NB4 (cell line): Measurements from ENCODE around the gene TBX3.

Experiments used
- DNase-seq: peaks from one replicate; pipeline ENCODE4 v3.0.0; 2010; ENCODE audit warnings: low read depth
- H3K4me3 ChIP-seq: one replicate; pipeline ENCODE4 v1.5.1; 2011; ENCODE audit warnings: mild to moderate bottlenecking, low read depth, low read length, moderate library complexity
- MAX ChIP-seq: IDR thresholded peaks from 2 replicates; pipeline ENCODE4 v1.6.1; 2011; ENCODE audit warnings: low read depth, low read length
- MYC ChIP-seq: IDR thresholded peaks from 2 replicates; pipeline ENCODE4 v1.6.1; 2011; ENCODE audit warnings: low read depth, low read length
- POLR2A ChIP-seq: IDR thresholded peaks from 2 replicates; pipeline ENCODE4 v1.6.1; 2011; ENCODE audit warnings: mild to moderate bottlenecking; ENCODE audit not compliant: insufficient read length; ENCODE audit errors: extremely low read depth
- TF ChIP-seq, protein P1 (sequence below): IDR thresholded peaks from one replicate; pipeline ENCODE4 v1.5.1; 2012; ENCODE audit warnings: low read depth, low read length

Gene TBX3

DNA sequence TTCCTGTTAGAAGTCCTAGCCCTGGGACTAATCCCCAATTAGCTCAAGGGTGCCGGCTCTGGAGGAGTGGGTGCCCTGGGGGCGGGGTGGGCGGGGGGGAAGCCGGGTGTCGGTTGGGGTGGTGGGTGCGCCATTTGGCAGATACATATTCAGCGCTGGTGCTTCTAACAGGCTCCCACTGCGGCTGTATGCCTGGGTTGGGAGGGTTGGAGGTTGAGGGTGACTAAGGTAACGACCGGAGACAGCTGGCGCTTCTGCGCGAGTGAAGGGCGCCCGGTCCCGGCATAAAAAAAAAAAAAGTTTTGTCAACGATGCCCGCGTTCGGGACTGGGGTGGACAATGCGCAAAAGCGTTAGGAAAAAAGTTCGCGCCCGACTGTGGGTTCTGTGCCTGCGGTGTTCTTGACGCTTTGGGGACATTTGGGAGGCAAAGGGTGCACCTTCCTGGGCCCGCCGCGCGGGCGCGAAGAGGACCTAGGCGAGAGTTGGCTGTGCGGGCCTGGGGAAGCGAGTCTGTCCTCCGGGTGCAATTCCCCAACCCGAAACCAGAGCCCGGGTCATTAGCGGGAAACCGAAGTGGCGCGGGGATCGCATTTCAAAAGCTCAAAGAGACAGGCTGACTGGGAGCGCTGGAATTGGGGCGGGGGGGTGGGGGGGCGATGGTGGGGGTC lies 19.2 kb downstream of the TBX3 start:
- TF ChIP-seq MYC (no peak), POLR2A (no peak), MAX (no peak)
- TF ChIP-seq, protein P1, sequence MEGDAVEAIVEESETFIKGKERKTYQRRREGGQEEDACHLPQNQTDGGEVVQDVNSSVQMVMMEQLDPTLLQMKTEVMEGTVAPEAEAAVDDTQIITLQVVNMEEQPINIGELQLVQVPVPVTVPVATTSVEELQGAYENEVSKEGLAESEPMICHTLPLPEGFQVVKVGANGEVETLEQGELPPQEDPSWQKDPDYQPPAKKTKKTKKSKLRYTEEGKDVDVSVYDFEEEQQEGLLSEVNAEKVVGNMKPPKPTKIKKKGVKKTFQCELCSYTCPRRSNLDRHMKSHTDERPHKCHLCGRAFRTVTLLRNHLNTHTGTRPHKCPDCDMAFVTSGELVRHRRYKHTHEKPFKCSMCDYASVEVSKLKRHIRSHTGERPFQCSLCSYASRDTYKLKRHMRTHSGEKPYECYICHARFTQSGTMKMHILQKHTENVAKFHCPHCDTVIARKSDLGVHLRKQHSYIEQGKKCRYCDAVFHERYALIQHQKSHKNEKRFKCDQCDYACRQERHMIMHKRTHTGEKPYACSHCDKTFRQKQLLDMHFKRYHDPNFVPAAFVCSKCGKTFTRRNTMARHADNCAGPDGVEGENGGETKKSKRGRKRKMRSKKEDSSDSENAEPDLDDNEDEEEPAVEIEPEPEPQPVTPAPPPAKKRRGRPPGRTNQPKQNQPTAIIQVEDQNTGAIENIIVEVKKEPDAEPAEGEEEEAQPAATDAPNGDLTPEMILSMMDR = no peak
- no peak for DNase-seq
- no peak overlapping the region for H3K4me3 ChIP-seq

- H3K4me3 ChIP-seq = no peak overlapping the region
- peak; percentile 72 for DNase-seq
- TF ChIP-seq MAX = 0 out of 2 replicates have a peak, but pooled peaks have one; percentile 9
- TF ChIP-seq MYC = no peak
- TF ChIP-seq, protein P1 = peak; percentile 92
Observed at GRCh38 chr12:114662512-114663177, 21.3 kb downstream of the TBX3 start.

DNA sequence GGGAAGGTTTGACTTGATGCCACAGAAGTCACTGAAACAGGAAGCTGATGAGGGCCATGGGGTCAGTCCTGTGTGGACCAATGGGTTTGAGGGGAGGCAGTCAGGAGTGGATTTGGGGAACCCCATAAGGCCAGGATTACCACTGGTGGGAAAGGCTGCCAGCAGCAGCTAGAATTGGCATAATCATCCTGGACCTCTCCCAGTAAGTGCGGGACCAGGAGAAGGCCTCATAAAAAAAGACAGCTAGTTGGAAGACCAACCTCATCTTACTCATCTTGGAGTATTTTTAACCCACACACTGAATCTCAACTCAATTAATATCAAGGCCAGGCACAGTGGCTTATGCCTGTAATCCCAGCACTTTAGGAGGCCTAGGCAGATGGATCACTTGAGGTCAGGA lies 22.7 kb downstream of the TBX3 start:
- DNase-seq = no peak
- H3K4me3 ChIP-seq = no peak overlapping the region
- TF ChIP-seq MYC (no peak), POLR2A (no peak), MAX (no peak)
- TF ChIP-seq, protein P1 = no peak

DNA sequence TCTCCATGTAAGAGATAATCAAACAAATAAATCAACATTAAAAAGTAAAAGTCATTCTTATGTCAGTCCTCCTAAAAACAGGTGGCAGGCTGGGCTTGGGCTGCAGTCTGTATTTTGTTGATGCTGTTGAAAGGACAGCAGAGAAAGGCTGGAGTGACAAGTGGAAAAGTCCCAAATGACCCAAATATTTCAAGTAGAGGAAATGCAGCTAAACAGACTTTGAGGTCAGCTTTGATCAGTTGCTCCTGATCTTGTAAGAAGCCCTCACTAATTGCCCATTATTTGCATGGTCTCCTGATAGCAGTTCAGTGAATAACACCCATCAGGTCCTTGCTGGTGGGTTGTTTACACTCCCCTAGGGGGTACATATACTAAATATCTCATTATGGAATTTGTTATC lies 24.9 kb downstream of the TBX3 start:
- H3K4me3 ChIP-seq = no peak overlapping the region
- TF ChIP-seq, protein P1 = no peak
- TF ChIP-seq POLR2A (no peak), MYC (no peak), MAX (no peak)
- no peak for DNase-seq

GRCh38 chr12:114658002-114658441 lies 26.0 kb downstream of the TBX3 start:
- H3K4me3 ChIP-seq = no peak overlapping the region
- DNase-seq = no peak
- no peak for TF ChIP-seq POLR2A
- TF ChIP-seq, protein P1 = no peak
- no peak for TF ChIP-seq MAX
- TF ChIP-seq MYC = no peak
